Gastrocnemius medialis (tissue), 4 donors: ENCODE data around the gene PDE4B. TPM values are rescaled to one million over a fixed set of nuclear protein-coding genes. Genes with fewer than 3 reads are reported as not detected.
A peak's percentile ranks its signal among the peaks of the same experiment; 100 is the strongest.
"Not testable (repeated sequence)": the region's sequence is repeated elsewhere in the genome, so short reads cannot be mapped to it uniquely, and the experiment has no call there.

ENCODE experiments used
- ATAC-seq, 2 donors: fragments of 150-250 bp; one replicate each; pipeline ENCODE4 v1.9.1; 2016
- DNase-seq, 2 donors: peaks; one replicate each; pipeline ENCODE4 v3.0.0-alpha.2; 2019
- H3K27ac ChIP-seq, 4 donors: fragments of 200-600 bp; sonication (generic); 1 replicate in 1 of 4; 2 replicates in 3 of 4; pipeline ENCODE4 v1.5.1; 2016 to 2018; ENCODE audit warnings: mild to moderate bottlenecking in 2 of 4, moderate library complexity in 1 of 4
- H3K27me3 ChIP-seq, 3 donors: fragments of 200-600 bp; sonication (generic) in 2 of 3; 1 replicate in 1 of 3; 2 replicates in 2 of 3; pipeline versions ENCODE4 v1.5.1 to v1.6.0; 2016 to 2019; ENCODE audit warnings: mild to moderate bottlenecking in 1 of 3, moderate library complexity in 1 of 3
- H3K36me3 ChIP-seq, 2 donors: fragments of 200-600 bp; sonication (generic) in 1 of 2; one replicate each; pipeline ENCODE4 v1.5.1; 2017 to 2018
- H3K4me1 ChIP-seq, 2 donors: fragments of 200-600 bp; sonication (generic) in 1 of 2; one replicate each; pipeline ENCODE4 v1.5.1; 2016 to 2017; ENCODE audit warnings: mild to moderate bottlenecking in 2 of 2
- H3K4me3 ChIP-seq, 4 donors: fragments of 200-600 bp; sonication (generic) in 3 of 4; 1 replicate in 1 of 4; 2 replicates in 3 of 4; pipeline ENCODE4 v1.5.1; 2016 to 2019; ENCODE audit warnings: mild to moderate bottlenecking in 2 of 4
- H3K9me3 ChIP-seq, 3 donors: fragments of 200-600 bp; sonication (generic) in 2 of 3; 1 replicate in 1 of 3; 2 replicates in 2 of 3; pipeline ENCODE4 v1.5.1; 2016 to 2019
- POLR2A ChIP-seq, 2 donors: fragments of 450-650 bp; IDR thresholded peaks; one replicate each; pipeline ENCODE4 v1.6.1; 2017; ENCODE audit warnings: antibody characterized with exemption in 2 of 2, mild to moderate bottlenecking in 2 of 2, moderate library complexity in 2 of 2
- in situ Hi-C, 4 donors: fragments of 200-750 bp; cut with MboI; loops; one replicate each; pipeline versions ENCODE4 v1.15.0 to v1.8.0; 2017; ENCODE audit warnings: low sequenced_read_pairs in 4 of 4
- intact Hi-C: fragments of 100-400 bp; cut with DNase I; formaldehyde crosslinking; loops from one replicate; pipeline ENCODE4 v1.15.1; 2023; ENCODE audit warnings: low total_unique reads
- total RNA-seq, 4 donors: library from RNA; depleted of rRNA; stranded (reverse); fragments of >200 nt; gene quantifications; one replicate each; pipeline versions ENCODE4 v1.1.0 to v1.2.3, GENCODE V29; 2016
- TF ChIP-seq, protein P1 (sequence below), 5 experiments: fragments of 450-650 bp in 3 of 5; fragments of 200-600 bp in 2 of 5; sonication (generic) in 2 of 5; IDR thresholded peaks in 4 of 5; conservative IDR thresholded peaks in 1 of 5; 1 replicate in 4 of 5; 2 replicates in 1 of 5; pipeline ENCODE4 v1.5.1; 2016 to 2019; ENCODE audit warnings: antibody characterized with exemption in 5 of 5, mild to moderate bottlenecking in 3 of 5, moderate library complexity in 3 of 5

Gene PDE4B
- total RNA-seq, 4 donors from 2014 or later: 4.5 to 8.5 (median 7.9) TPM

DNA sequence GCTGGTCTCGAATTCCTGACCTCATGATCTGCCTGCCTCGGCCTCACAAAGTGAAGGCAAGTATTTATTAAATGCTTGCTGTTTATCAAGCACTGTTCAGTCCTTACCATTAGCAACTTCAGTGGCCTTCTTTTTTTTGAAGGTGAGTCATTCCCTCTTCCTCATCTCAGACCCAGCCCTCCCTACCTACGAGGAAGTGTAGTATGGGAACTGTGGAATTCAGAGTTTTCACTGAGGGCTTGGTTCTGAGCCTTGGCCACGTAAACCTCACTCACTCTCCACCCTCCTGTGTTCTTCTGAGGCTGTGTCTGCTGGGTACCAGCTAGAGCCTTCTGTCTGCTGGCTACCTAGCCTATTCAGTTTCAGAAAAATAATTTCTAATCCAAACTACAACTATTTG is 523.0 kb downstream of the PDE4B start:
- H3K36me3 ChIP-seq: no peaks in the 10 kb centered on the region
- ATAC-seq (no peak), DNase-seq (no peak)
- no peak overlapping the region for H3K27ac ChIP-seq
- no peak for TF ChIP-seq POLR2A (IDR thresholded peaks at IDR 0.05)
- TF ChIP-seq, protein P1, sequence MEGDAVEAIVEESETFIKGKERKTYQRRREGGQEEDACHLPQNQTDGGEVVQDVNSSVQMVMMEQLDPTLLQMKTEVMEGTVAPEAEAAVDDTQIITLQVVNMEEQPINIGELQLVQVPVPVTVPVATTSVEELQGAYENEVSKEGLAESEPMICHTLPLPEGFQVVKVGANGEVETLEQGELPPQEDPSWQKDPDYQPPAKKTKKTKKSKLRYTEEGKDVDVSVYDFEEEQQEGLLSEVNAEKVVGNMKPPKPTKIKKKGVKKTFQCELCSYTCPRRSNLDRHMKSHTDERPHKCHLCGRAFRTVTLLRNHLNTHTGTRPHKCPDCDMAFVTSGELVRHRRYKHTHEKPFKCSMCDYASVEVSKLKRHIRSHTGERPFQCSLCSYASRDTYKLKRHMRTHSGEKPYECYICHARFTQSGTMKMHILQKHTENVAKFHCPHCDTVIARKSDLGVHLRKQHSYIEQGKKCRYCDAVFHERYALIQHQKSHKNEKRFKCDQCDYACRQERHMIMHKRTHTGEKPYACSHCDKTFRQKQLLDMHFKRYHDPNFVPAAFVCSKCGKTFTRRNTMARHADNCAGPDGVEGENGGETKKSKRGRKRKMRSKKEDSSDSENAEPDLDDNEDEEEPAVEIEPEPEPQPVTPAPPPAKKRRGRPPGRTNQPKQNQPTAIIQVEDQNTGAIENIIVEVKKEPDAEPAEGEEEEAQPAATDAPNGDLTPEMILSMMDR (IDR thresholded peaks at IDR 0.05 in 4 of 5, conservative IDR thresholded peaks at IDR 0.05 in 1 of 5): no peak
- no peaks in the 10 kb centered on the region for H3K27me3 ChIP-seq
- H3K4me1 ChIP-seq: peaks cover 13 to 29% of the 10 kb centered on the region in 2 donors
- intact Hi-C loops (no loop called here), in situ Hi-C loops (no loop called here)
- H3K4me3 ChIP-seq: no peak overlapping the region
- H3K9me3 ChIP-seq: no peaks in the 10 kb centered on the region

DNA sequence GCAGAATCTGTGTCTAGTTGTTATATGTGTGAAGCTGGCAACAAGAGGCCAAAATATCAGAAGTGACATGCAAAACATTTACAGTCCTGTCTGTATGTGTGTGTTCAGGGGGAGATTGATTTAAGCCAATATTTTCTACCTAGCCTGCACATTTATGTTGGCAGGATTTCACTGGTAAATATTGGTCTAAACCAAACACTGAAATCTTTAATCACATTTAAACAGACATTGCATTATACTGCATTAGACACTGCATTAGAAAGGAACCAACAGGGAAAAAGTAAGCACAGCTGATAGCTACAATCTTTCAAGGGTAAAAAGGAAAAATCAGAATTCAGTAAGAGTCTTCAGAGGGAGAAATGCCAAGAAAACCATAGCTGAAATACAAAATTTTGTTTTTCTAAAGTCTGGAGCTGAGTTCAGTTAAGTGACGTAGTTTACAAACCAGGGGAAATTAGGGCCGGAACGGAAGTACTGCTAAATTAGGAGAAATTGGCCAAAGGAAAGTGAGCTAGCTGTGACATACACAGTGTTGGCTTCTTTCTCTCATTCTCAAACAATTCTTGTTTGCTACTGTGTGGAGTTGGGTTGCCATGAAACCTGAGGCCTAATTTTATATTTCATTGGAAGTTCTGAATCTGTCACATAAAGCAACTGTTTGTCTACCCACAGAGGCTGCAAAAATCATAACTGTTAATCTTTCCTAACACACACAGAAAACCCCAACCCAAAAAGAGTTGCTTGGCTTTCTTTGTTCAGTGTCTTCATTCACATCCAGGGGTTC is 524.0 kb downstream of the PDE4B start:
- intact Hi-C loops (no loop called here), in situ Hi-C loops (no loop called here)
- Histone ChIP-seq H3K27ac (peak overlapping the region in 3 of 4 donors; percentile 31 to 41 (median 38)), H3K36me3 (no peaks in the 10 kb centered on the region), H3K4me1 (peaks cover 9 to 22% of the 10 kb centered on the region in 2 donors), H3K27me3 (no peaks in the 10 kb centered on the region), H3K9me3 (no peaks in the 10 kb centered on the region), H3K4me3 (no peak overlapping the region)
- ATAC-seq: peak; percentile 25 to 62
- no peak for DNase-seq
- no peak for TF ChIP-seq POLR2A (IDR thresholded peaks at IDR 0.05)
- TF ChIP-seq, protein P1 (IDR thresholded peaks at IDR 0.05 in 4 of 5, conservative IDR thresholded peaks at IDR 0.05 in 1 of 5): no peak

DNA sequence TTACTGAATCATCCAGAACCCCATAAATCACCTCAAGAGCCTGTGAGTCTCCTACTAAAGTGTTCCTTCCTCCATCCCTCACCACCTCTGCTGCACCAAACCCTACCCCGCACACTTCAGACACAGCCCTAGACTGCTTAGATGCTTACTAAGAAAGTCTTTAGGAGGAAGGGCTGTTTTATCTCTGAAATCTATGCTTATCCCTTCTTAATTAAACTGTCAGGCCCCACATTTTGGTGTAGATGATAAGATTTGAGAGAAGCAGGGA is 524.5 kb downstream of the PDE4B start:
- intact Hi-C loops (no loop called here), in situ Hi-C loops (no loop called here)
- ATAC-seq (no peak), DNase-seq (no peak)
- Histone ChIP-seq H3K4me1 (peaks cover 9 to 16% of the 10 kb centered on the region in 2 donors), H3K36me3 (no peaks in the 10 kb centered on the region), H3K27me3 (no peaks in the 10 kb centered on the region), H3K27ac (peak overlapping the region in 3 of 4 donors; percentile 31 to 41 (median 38)), H3K9me3 (no peaks in the 10 kb centered on the region), H3K4me3 (no peak overlapping the region)
- TF ChIP-seq POLR2A (IDR thresholded peaks at IDR 0.05): no peak
- TF ChIP-seq, protein P1 (IDR thresholded peaks at IDR 0.05 in 4 of 5, conservative IDR thresholded peaks at IDR 0.05 in 1 of 5): no peak

DNA sequence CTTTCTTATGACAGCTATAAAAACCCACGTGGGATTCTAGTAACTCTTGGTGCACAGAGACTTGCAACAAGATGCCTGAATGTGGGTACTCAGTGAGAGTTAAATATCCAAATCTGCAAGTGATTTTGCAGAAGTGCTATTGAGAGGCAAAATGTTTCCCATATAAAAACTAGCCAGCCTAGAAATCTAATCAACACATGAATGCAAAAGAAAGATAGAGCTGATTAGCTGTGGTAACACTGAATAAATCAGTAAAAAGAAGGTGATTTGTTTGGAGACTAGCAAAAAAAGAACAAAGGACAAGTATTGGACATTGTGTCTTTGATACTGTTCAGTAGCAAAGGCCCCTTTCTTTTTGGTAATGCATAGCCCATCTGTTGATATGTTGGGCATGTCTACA is 527.5 kb downstream of the PDE4B start:
- Histone ChIP-seq H3K4me1 (peaks cover 9 to 16% of the 10 kb centered on the region in 2 donors), H3K4me3 (no peak overlapping the region), H3K36me3 (no peaks in the 10 kb centered on the region), H3K27me3 (no peaks in the 10 kb centered on the region), H3K9me3 (no peaks in the 10 kb centered on the region), H3K27ac (no peak overlapping the region)
- in situ Hi-C loops (no loop called here), intact Hi-C loops (no loop called here)
- no peak for TF ChIP-seq POLR2A (IDR thresholded peaks at IDR 0.05)
- TF ChIP-seq, protein P1 (IDR thresholded peaks at IDR 0.05 in 4 of 5, conservative IDR thresholded peaks at IDR 0.05 in 1 of 5): no peak
- DNase-seq (no peak), ATAC-seq (no peak)

DNA sequence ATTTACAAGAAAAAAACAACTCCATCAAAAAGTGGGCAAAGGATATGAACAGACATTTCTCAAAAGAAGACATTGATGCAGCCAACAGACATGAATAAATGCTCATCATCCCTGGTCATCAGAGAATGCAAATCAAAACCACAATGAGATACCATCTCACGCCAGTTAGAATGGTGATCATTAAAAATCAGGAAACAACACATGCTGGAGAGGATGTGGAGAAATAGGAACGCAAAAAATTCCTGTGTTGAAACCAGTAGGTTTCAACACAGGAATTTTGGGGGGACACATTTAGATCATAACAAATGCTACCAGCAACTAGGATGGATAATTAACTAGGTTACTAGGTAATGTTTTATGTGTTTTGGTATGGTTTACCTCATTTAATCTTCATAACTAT is 529.8 kb downstream of the PDE4B start:
- H3K9me3 ChIP-seq, H3K4me3 ChIP-seq, in situ Hi-C loops, ATAC-seq, H3K36me3 ChIP-seq, intact Hi-C loops, H3K27me3 ChIP-seq, DNase-seq, H3K27ac ChIP-seq: not testable (repeated sequence)
- peaks cover 14 to 22% of the 10 kb centered on the region in 2 donors for H3K4me1 ChIP-seq
